ENCODE measurements around the gene PSMB7. TPM values are rescaled to one million over a fixed set of nuclear protein-coding genes. Genes with fewer than 3 reads are reported as not detected.

The PSMB7 gene
- total and polyA plus RNA-seq, 2 donors (not counting 1 experiment from before 2014, with no cell fraction given) = 206 to 290 TPM

DNA sequence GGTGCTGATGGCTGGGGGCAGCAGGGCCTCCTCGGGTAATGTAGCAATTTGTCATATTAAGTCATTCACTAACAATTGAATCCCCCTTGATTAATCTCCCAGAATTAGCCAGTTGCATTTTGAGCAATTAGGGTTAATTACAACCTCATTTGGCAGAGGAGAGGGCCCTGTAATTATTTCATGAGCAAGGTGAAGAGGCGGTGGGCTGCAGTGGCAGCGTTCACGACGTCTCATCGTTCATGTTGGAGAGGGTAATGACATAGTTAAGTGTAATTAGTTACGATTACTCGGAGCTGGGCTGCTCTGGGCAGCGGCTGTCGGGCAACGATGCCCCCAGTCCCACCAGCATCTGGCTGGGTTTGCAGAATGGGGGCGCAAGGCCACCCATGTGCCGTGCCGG is 111.5 kb downstream of the PSMB7 start:
- peaks cover 53% of the 10 kb centered on the region for H3K79me2 ChIP-seq (ENCODE audit: control insufficient read depth, insufficient read depth, low read length)
- H3K9ac ChIP-seq (ENCODE audit: insufficient read depth, low read length) = no peak overlapping the region
- H3K4me3 ChIP-seq (replicated peaks in 1 of 4; ENCODE audit: control extremely low read depth in 1 of 4, insufficient read depth in 1 of 4, low read depth in 3 of 4, low read length in 4 of 4) = no peak overlapping the region
- H3K27ac ChIP-seq (ENCODE audit: insufficient read depth, low read length) = no peak overlapping the region
- H2AFZ ChIP-seq (ENCODE audit: low read length) = no peak overlapping the region
- H3K27me3 ChIP-seq (ENCODE audit: control insufficient read depth, insufficient read depth, low read length) = no peaks in the 10 kb centered on the region
- H3K36me3 ChIP-seq (ENCODE audit: control insufficient read depth, insufficient read depth, low read length) = peaks cover 34% of the 10 kb centered on the region
- H3K9me3 ChIP-seq (ENCODE audit: control insufficient read depth, insufficient read depth, low read depth, low read length) = no peaks in the 10 kb centered on the region
- H3K4me1 ChIP-seq (ENCODE audit: control insufficient read depth, extremely low read depth, insufficient read depth, low read length) = peaks cover 18% of the 10 kb centered on the region
- H3K4me2 ChIP-seq (ENCODE audit: extremely low read depth, insufficient read depth, low read length) = no peak overlapping the region
- no peaks in the 10 kb centered on the region for H4K20me1 ChIP-seq (ENCODE audit: control insufficient read depth, extremely low read depth, insufficient read depth, low read length)
- DNase-seq (ENCODE audit: low read depth in 2 of 2) = no peak
- TF ChIP-seq EZH2 (IDR thresholded peaks at IDR 0.05; ENCODE audit: low read length, missing control alignments) = no peak
- TF ChIP-seq, protein P1, sequence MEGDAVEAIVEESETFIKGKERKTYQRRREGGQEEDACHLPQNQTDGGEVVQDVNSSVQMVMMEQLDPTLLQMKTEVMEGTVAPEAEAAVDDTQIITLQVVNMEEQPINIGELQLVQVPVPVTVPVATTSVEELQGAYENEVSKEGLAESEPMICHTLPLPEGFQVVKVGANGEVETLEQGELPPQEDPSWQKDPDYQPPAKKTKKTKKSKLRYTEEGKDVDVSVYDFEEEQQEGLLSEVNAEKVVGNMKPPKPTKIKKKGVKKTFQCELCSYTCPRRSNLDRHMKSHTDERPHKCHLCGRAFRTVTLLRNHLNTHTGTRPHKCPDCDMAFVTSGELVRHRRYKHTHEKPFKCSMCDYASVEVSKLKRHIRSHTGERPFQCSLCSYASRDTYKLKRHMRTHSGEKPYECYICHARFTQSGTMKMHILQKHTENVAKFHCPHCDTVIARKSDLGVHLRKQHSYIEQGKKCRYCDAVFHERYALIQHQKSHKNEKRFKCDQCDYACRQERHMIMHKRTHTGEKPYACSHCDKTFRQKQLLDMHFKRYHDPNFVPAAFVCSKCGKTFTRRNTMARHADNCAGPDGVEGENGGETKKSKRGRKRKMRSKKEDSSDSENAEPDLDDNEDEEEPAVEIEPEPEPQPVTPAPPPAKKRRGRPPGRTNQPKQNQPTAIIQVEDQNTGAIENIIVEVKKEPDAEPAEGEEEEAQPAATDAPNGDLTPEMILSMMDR (conservative IDR thresholded peaks at IDR 0.05 in 1 of 2, IDR thresholded peaks at IDR 0.05 in 1 of 2; ENCODE audit: low read depth in 1 of 2, low read length in 2 of 2) = no peak

Other genes starting within 250 kb of the PSMB7 start
- 64.5 and 71.2 TPM in 2 replicates for gene NEK6, start 157.5 kb downstream of the PSMB7 start, total RNA-seq
- 71.4 and 102 TPM in 2 replicates for gene NEK6, start 157.5 kb downstream of the PSMB7 start, polyA plus RNA-seq
- gene ADGRD2, start 35.0 kb upstream of the PSMB7 start, total RNA-seq = not detected in 2 replicates
- not detected in 2 replicates for gene ADGRD2, start 35.0 kb upstream of the PSMB7 start, polyA plus RNA-seq
- gene NR5A1, start 92.0 kb upstream of the PSMB7 start, total RNA-seq = not detected in 2 replicates
- not detected in 2 replicates for gene NR5A1, start 92.0 kb upstream of the PSMB7 start, polyA plus RNA-seq